NCI-H1417 (cell line): ENCODE results near the gene LENEP.
"Not testable (repeated sequence)": the region's sequence is repeated elsewhere in the genome, so short reads cannot be mapped to it uniquely, and the experiment has no call there.

Experiments
- DNase-seq, 3 experiments: peaks; one replicate each; lab custom pipeline; 2025; lab: John Stamatoyannopoulos, UW

The LENEP gene

GRCh38 chr1:154974808-154975408 is 18.5 kb upstream of the LENEP start:
- DNase-seq, result peak; percentile 98 to 99 (median 99)

- peak; percentile 54 to 68 (median 60) for DNase-seq
Measured at GRCh38 chr1:154975409-154976059, 17.9 kb upstream of the LENEP start.

- not testable (repeated sequence) for DNase-seq
Measured at GRCh38 chr1:154977762-154978161, 15.6 kb upstream of the LENEP start.

GRCh38 chr1:154978360-154978759 is 15.0 kb upstream of the LENEP start:
- DNase-seq, result no peak

GRCh38 chr1:154982341-154982740 is 11.0 kb upstream of the LENEP start:
- DNase-seq, result peak in 1 of 3 experiments; percentile 47

GRCh38 chr1:154982897-154983648 is 10.3 kb upstream of the LENEP start, which contains the start of gene FLAD1:
TSS of gene FLAD1 (plus strand) at chr1:154983344. CDS start at chr1:154983695, 351 bp downstream.
- peak; percentile 99 to 100 (median 100) for DNase-seq

- DNase-seq, result peak in 2 of 3 experiments; percentile 25 to 39
Measured at GRCh38 chr1:154983776-154984466, 9.5 kb upstream of the LENEP start.

- not testable (repeated sequence) for DNase-seq
Measured at GRCh38 chr1:154986736-154987135, 6.7 kb upstream of the LENEP start.

- no peak for DNase-seq
Measured at GRCh38 chr1:154987326-154987725, 6.1 kb upstream of the LENEP start.

GRCh38 chr1:154988058-154988954 is 5.1 kb upstream of the LENEP start:
- no peak for DNase-seq

GRCh38 chr1:154989195-154989860 is 4.1 kb upstream of the LENEP start:
- no peak for DNase-seq

- DNase-seq, result no peak
Measured at GRCh38 chr1:154990276-154990675, 3.1 kb upstream of the LENEP start.

- DNase-seq, result peak in 1 of 3 experiments; percentile 35
Measured at GRCh38 chr1:154992721-154993571, 440 bp upstream of the LENEP start.

- DNase-seq, result no peak
Measured at GRCh38 chr1:154994269-154994587, 842 bp downstream of the LENEP start.

GRCh38 chr1:154994591-154994990 is 1.2 kb downstream of the LENEP start:
- DNase-seq, result no peak

- DNase-seq, result peak in 1 of 3 experiments; percentile 9
Measured at GRCh38 chr1:154995301-154995983, 2.1 kb downstream of the LENEP start.

GRCh38 chr1:154996966-154997701 is 3.7 kb downstream of the LENEP start:
- no peak for DNase-seq

GRCh38 chr1:154998201-154998780 is 4.9 kb downstream of the LENEP start:
- no peak for DNase-seq
